ENCODE measurements around the gene DLG5. TPM values are rescaled to one million over a fixed set of nuclear protein-coding genes. Genes with fewer than 3 reads are reported as not detected.

Gene DLG5
- total RNA-seq, 1 experiment from 2014 or later = 127 TPM

GRCh38 chr10:77949167-77949566 is 22.6 kb upstream of the DLG5 start:
- ChIA-PET CTCF (interaction anchor here (0.6 to 1.4 kb wide), 2 partner anchors 24 to 91 kb away, joined by 3 to 6 read pairs; no protein-coding TSS in a partner anchor), POLR2A (interaction anchor here (0.6 to 2.4 kb wide), 21 partner anchors 9 to 113 kb away, joined by 3 to 15 read pairs (median 4); partner anchors contain the start of gene DLG5)
- peaks cover 34% of the 10 kb centered on the region for H3K4me1 Mint-ChIP-seq (ENCODE audit: insufficient read depth, unreplicated experiment)
- DNase-seq (ENCODE audit: unreplicated experiment) = peak; percentile 96
- peaks cover 6% of the 10 kb centered on the region for H3K36me3 Mint-ChIP-seq (ENCODE audit: insufficient read depth, unreplicated experiment)
- H3K27ac Mint-ChIP-seq (ENCODE audit: low read depth, unreplicated experiment) = peak overlapping the region; percentile 11
- intact Hi-C loops (cut with micrococcal nuclease) = loop anchor here (2.0 kb wide), 1 partner anchor 22 kb away; no protein-coding TSS in a partner anchor
- H3K9me3 Mint-ChIP-seq (ENCODE audit: unreplicated experiment) = peaks cover 7% of the 10 kb centered on the region
- no peaks in the 10 kb centered on the region for H3K27me3 Mint-ChIP-seq (ENCODE audit: insufficient read depth, unreplicated experiment)
- no peak for TF ChIP-seq CTCF (IDR thresholded peaks at IDR 0.05; ENCODE audit: unreplicated experiment)
- H3K4me3 Mint-ChIP-seq (ENCODE audit: unreplicated experiment) = no peak overlapping the region
- BruUV-seq (replicated peaks) = no TSS peak

- Mint-ChIP-seq H3K36me3 (ENCODE audit: insufficient read depth, unreplicated experiment) (peaks cover 6% of the 10 kb centered on the region), H3K27me3 (ENCODE audit: insufficient read depth, unreplicated experiment) (no peaks in the 10 kb centered on the region), H3K27ac (ENCODE audit: low read depth, unreplicated experiment) (no peak overlapping the region), H3K4me1 (ENCODE audit: insufficient read depth, unreplicated experiment) (peaks cover 46% of the 10 kb centered on the region), H3K9me3 (ENCODE audit: unreplicated experiment) (no peaks in the 10 kb centered on the region), H3K4me3 (ENCODE audit: unreplicated experiment) (no peak overlapping the region)
- ChIA-PET CTCF (no interaction called here), POLR2A (interaction anchor here (0.6 to 2.5 kb wide), 12 partner anchors 9 to 101 kb away, joined by 3 to 10 read pairs (median 4); partner anchors contain the start of gene DLG5)
- TF ChIP-seq CTCF (IDR thresholded peaks at IDR 0.05; ENCODE audit: unreplicated experiment) = no peak
- BruUV-seq (replicated peaks) = no TSS peak
- intact Hi-C loops (cut with micrococcal nuclease) = no loop called here
- DNase-seq (ENCODE audit: unreplicated experiment) = peak; percentile 62
Observed at GRCh38 chr10:77946084-77946483, 19.5 kb upstream of the DLG5 start.

GRCh38 chr10:77944519-77944918 is 18.0 kb upstream of the DLG5 start:
- POLR2A ChIA-PET = interaction anchor here (0.7 to 2.5 kb wide), 7 partner anchors 8 to 97 kb away, joined by 3 to 16 read pairs (median 5); partner anchors contain the start of gene DLG5

More at GRCh38 chr10:77944519-77944918, 18.0 kb upstream of the DLG5 start:
- CTCF ChIA-PET = no interaction called here
- Mint-ChIP-seq H3K27me3 (ENCODE audit: insufficient read depth, unreplicated experiment) (no peaks in the 10 kb centered on the region), H3K27ac (ENCODE audit: low read depth, unreplicated experiment) (peak overlapping the region; percentile 95), H3K36me3 (ENCODE audit: insufficient read depth, unreplicated experiment) (peaks cover 6% of the 10 kb centered on the region), H3K9me3 (ENCODE audit: unreplicated experiment) (no peaks in the 10 kb centered on the region), H3K4me1 (ENCODE audit: insufficient read depth, unreplicated experiment) (peaks cover 52% of the 10 kb centered on the region), H3K4me3 (ENCODE audit: unreplicated experiment) (no peak overlapping the region)
- intact Hi-C loops (cut with micrococcal nuclease) = no loop called here
- no peak for TF ChIP-seq CTCF (IDR thresholded peaks at IDR 0.05; ENCODE audit: unreplicated experiment)
- peak; percentile 99 for DNase-seq (ENCODE audit: unreplicated experiment)
- no TSS peak for BruUV-seq (replicated peaks)

Measured in MCF 10A (cell line).